ENCODE data around the gene RPS15. TPM values are rescaled to one million over a fixed set of nuclear protein-coding genes. Genes with fewer than 3 reads are reported as not detected.

Gene RPS15
- total and polyA plus RNA-seq, 2 donors (not counting 3 experiments of a cell fraction or from before 2014, with no cell fraction given) = 1,260 to 3,270 TPM

DNA sequence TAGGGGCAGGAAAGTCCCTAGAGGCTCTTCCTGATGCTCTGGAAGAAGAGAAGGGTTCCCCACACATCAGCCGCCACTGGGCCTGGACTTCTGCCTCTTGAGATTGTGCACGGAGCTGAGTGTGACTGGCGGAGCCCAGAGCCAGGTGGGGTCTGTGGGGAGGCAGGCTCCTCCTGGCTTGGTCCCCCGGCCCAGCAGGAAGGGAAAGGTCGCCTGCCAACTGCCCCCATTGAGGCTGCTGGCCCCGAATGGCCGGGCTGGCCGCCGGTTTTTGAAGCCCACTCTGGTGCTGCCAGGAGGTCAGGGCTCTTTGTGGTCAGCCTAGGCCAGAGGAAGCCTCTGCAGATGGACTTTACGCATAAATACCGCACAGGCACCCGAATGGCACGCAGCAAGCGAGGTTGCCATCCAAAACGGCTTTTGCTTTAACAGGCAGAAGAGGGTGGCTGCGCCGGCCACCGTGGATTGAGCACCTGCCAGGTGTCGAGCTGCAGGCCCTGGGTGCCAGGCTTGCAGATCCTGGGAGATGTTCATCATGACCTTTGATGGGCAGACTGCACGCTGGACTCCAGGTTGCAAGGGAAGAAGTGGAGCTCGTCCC, 25.8 kb upstream of the RPS15 start:
- dilution Hi-C loops (cut with MboI; ENCODE audit: extremely low pct_ligation_motif_present, low sequenced_read_pairs) = no loop called here
- Histone ChIP-seq H3K27me3 (ENCODE audit: control insufficient read depth in 2 of 2, insufficient read depth in 2 of 2, low read length in 2 of 2) (no peaks in the 10 kb centered on the region), H2AFZ (ENCODE audit: low read depth, low read length) (no peak overlapping the region), H3K36me3 (ENCODE audit: control insufficient read depth in 2 of 2, extremely low read depth in 1 of 2, insufficient read depth in 2 of 2, low read length in 2 of 2) (peaks cover 0 to 10% of the 10 kb centered on the region in 2 experiments), H3K27ac (ENCODE audit: insufficient read depth, low read depth, low read length) (no peak overlapping the region), H3K79me2 (ENCODE audit: control insufficient read depth, insufficient read depth, low read length) (peaks cover 94% of the 10 kb centered on the region), H3K4me2 (ENCODE audit: insufficient read depth, low read length) (no peak overlapping the region), H3K9me1 (replicated peaks; ENCODE audit: control insufficient read depth, extremely low read depth, insufficient read depth, low read length) (no peaks in the 10 kb centered on the region), H3K9me3 (replicated peaks; ENCODE audit: control insufficient read depth, insufficient read depth, low read length) (no peaks in the 10 kb centered on the region), H3K4me3 (replicated peaks in 1 of 3; ENCODE audit: insufficient read depth in 1 of 3, low read depth in 1 of 3, low read length in 3 of 3) (no peak overlapping the region), H3K4me1 (ENCODE audit: control insufficient read depth, extremely low read depth, insufficient read depth, low read length) (peaks cover 39% of the 10 kb centered on the region), H3K9ac (replicated peaks; ENCODE audit: extremely low read depth, insufficient read depth, low read length) (no peak overlapping the region), H4K20me1 (replicated peaks; ENCODE audit: control insufficient read depth, extremely low read depth, insufficient read depth, low read length) (no peaks in the 10 kb centered on the region)
- FAIRE-seq = no peak
- no TSS peak for BruUV-seq (replicated peaks)
- DNase-seq (ENCODE audit: low read depth, low spot score) = no peak
- CTCF ChIA-PET = interaction anchor here (0.6 to 1.4 kb wide), 5 partner anchors 8 to 168 kb away, joined by 3 to 5 read pairs (median 3); no protein-coding TSS in a partner anchor
- TF ChIP-seq POLR2AphosphoS5 (IDR thresholded peaks at IDR 0.05; ENCODE audit: insufficient read depth, low read depth, low read length) = no peak
- TF ChIP-seq FOS (IDR thresholded peaks at IDR 0.05; ENCODE audit: borderline replicate concordance, insufficient read depth, low read length) = no peak
- no peak for TF ChIP-seq POLR2A (IDR thresholded peaks at IDR 0.05; ENCODE audit: low read depth, low read length)
- TF ChIP-seq MYC (IDR thresholded peaks at IDR 0.05; ENCODE audit: low read depth, low read length) = no peak
- TF ChIP-seq, protein P1, sequence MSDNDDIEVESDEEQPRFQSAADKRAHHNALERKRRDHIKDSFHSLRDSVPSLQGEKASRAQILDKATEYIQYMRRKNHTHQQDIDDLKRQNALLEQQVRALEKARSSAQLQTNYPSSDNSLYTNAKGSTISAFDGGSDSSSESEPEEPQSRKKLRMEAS (IDR thresholded peaks at IDR 0.05; ENCODE audit: insufficient read depth, insufficient read length) = no peak
- no peak for TF ChIP-seq EZH2 (IDR thresholded peaks at IDR 0.05; ENCODE audit: borderline replicate concordance, low read depth, low read length, severe bottlenecking)
- no peak for TF ChIP-seq GATA2 (IDR thresholded peaks at IDR 0.05; ENCODE audit: insufficient read depth, insufficient read length, low read depth, low read length)
- TF ChIP-seq, protein P2, sequence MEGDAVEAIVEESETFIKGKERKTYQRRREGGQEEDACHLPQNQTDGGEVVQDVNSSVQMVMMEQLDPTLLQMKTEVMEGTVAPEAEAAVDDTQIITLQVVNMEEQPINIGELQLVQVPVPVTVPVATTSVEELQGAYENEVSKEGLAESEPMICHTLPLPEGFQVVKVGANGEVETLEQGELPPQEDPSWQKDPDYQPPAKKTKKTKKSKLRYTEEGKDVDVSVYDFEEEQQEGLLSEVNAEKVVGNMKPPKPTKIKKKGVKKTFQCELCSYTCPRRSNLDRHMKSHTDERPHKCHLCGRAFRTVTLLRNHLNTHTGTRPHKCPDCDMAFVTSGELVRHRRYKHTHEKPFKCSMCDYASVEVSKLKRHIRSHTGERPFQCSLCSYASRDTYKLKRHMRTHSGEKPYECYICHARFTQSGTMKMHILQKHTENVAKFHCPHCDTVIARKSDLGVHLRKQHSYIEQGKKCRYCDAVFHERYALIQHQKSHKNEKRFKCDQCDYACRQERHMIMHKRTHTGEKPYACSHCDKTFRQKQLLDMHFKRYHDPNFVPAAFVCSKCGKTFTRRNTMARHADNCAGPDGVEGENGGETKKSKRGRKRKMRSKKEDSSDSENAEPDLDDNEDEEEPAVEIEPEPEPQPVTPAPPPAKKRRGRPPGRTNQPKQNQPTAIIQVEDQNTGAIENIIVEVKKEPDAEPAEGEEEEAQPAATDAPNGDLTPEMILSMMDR (IDR thresholded peaks at IDR 0.05; ENCODE audit: extremely low read depth in 1 of 2, insufficient read depth in 1 of 2, low read depth in 1 of 2, low read length in 2 of 2) = no peak
- TF ChIP-seq JUN (IDR thresholded peaks at IDR 0.05; ENCODE audit: borderline replicate concordance, insufficient read depth, insufficient read length, low read depth) = no peak
- POLR2A ChIA-PET = interaction anchor here (0.6 kb wide), 1 partner anchor 29 kb away, joined by 4 read pairs; no protein-coding TSS in a partner anchor
- intact Hi-C loops (cut with micrococcal nuclease) = no loop called here
